GM18867 (cell line): ENCODE measurements around the gene SIGLEC6.

ENCODE experiments used
- ATAC-seq: cut with Tn5 transposase; IDR thresholded peaks from one replicate; pipeline ENCODE4 v1.9.1; 2021; ENCODE audit warnings: mild to moderate bottlenecking, moderate library complexity; ENCODE audit not compliant: unreplicated experiment

The SIGLEC6 gene

GRCh38 chr19:51477344-51477743, 54.1 kb downstream of the SIGLEC6 start:
- no peak for ATAC-seq

- no peak for ATAC-seq
These were observed 55.3 kb downstream of the SIGLEC6 start for GRCh38 chr19:51476164-51476563.

- ATAC-seq = no peak
These were observed 58.3 kb downstream of the SIGLEC6 start for GRCh38 chr19:51473009-51473707.

- no peak for ATAC-seq
These were observed 58.9 kb downstream of the SIGLEC6 start for GRCh38 chr19:51472607-51473006.

- no peak for ATAC-seq
These were observed 59.9 kb downstream of the SIGLEC6 start for GRCh38 chr19:51471527-51471926.

GRCh38 chr19:51470966-51471365, 60.5 kb downstream of the SIGLEC6 start:
- ATAC-seq = no peak

GRCh38 chr19:51469629-51470028, 61.8 kb downstream of the SIGLEC6 start:
- no peak for ATAC-seq

- ATAC-seq = no peak
These were observed 62.3 kb downstream of the SIGLEC6 start for GRCh38 chr19:51469162-51469561.

GRCh38 chr19:51468545-51468920, 62.9 kb downstream of the SIGLEC6 start:
- no peak for ATAC-seq

- ATAC-seq = no peak
These were observed 63.5 kb downstream of the SIGLEC6 start for GRCh38 chr19:51467864-51468544.
